ENCODE measurements around the gene ABCB11.

DNA sequence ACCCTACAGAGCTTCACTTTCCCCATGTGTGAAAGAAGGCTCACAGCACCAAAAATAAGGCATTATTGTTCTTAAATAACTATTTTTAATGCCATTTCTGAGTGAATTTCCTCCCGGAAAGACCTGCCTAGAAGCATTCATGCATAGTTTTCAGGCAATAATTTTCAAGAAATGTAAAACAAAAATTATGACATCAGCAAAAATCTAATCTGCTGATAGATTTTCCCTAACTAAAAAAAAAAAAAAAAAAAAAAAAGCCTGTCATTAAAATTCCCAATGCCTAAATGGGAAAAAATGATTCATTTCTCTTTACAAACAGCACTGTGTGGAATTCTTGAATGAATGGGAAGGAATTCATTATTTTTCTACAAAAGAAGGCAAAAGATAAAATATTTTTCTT lies 35.4 kb downstream of the ABCB11 start:
- TF ChIP-seq, protein P1, sequence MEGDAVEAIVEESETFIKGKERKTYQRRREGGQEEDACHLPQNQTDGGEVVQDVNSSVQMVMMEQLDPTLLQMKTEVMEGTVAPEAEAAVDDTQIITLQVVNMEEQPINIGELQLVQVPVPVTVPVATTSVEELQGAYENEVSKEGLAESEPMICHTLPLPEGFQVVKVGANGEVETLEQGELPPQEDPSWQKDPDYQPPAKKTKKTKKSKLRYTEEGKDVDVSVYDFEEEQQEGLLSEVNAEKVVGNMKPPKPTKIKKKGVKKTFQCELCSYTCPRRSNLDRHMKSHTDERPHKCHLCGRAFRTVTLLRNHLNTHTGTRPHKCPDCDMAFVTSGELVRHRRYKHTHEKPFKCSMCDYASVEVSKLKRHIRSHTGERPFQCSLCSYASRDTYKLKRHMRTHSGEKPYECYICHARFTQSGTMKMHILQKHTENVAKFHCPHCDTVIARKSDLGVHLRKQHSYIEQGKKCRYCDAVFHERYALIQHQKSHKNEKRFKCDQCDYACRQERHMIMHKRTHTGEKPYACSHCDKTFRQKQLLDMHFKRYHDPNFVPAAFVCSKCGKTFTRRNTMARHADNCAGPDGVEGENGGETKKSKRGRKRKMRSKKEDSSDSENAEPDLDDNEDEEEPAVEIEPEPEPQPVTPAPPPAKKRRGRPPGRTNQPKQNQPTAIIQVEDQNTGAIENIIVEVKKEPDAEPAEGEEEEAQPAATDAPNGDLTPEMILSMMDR (IDR thresholded peaks at IDR 0.05; ENCODE audit: low read length) = no peak
- TF ChIP-seq EZH2phosphoT487 (IDR thresholded peaks at IDR 0.05; ENCODE audit: low read length) = no peak
